ENCODE measurements around the gene CCDC117. TPM values are rescaled to one million over a fixed set of nuclear protein-coding genes. Genes with fewer than 3 reads are reported as not detected.

Gene CCDC117
- total RNA-seq, 1 experiment from 2014 or later = 12.1 TPM

Other genes starting within 250 kb of the CCDC117 start
- not detected in 2 replicates for gene TTC28, start 92.9 kb upstream of the CCDC117 start, total RNA-seq (2022)
- gene CHEK2, start 30.9 kb upstream of the CCDC117 start, total RNA-seq (2022) = 17.6 and 18.8 TPM in 2 replicates
- 19.3 and 24.7 TPM in 2 replicates for gene HSCB, start 30.7 kb upstream of the CCDC117 start, total RNA-seq (2022)
- 274 and 429 TPM in 2 replicates for gene XBP1, start 27.9 kb downstream of the CCDC117 start, total RNA-seq (2022)
- gene ZNRF3, start 110.9 kb downstream of the CCDC117 start, total RNA-seq (2022) = 7.1 and 7.9 TPM in 2 replicates

All from MCF 10A (cell line).